ENCODE results near the gene ESX1.
"Not testable (repeated sequence)": the region's sequence is repeated elsewhere in the genome, so short reads cannot be mapped to it uniquely, and the experiment has no call there.

ESX1 gene

GRCh38 chrX:104254442-104255115, at the start of gene ESX1:
ESX1 (minus strand) TSS chrX:104254933; CDS start chrX:104254849, 84 bp downstream.
- DNase-seq = no peak

DNA sequence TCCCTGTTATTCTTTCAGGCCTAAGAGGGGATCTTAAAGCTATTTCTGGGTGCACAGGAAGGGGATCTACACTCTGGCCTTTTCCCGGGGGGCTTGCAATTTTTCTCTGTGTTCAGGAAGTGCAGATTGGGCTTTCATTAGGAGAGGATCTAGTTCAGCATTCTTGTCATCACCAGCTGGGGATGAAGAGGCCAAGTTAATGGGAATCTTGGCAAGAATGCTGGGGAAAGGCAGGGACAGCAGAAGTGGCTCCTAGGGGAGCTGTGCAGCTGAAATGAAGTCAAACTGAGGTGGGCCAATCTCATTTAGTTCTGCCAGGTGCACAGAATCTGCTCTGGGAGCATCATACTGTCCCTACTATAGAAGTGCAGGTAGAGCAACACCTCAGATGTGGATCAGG, 40.9 kb upstream of the ESX1 start:
- DNase-seq = no peak

GRCh38 chrX:104288961-104289360, 34.2 kb upstream of the ESX1 start:
- DNase-seq = no peak

DNA sequence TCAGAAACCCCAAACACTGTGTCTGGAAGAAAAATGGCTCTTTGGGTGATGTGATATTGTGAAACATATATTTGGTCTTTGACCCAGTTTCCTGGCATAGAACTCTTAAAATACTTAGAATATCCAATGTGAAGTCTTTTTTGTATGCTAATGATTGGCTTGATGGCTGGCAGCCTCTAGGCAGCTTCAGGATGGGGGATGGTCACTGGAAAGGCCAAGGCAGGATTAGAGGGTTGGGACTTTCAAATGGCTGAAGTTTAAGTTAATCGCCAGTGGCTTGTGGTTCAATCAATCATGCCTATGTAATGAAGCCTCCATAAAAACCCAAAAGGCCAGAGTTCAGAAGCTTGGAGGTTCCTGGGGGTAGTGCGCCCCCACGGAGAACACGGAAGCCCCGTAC, 33.5 kb upstream of the ESX1 start:
- no peak for DNase-seq

DNA sequence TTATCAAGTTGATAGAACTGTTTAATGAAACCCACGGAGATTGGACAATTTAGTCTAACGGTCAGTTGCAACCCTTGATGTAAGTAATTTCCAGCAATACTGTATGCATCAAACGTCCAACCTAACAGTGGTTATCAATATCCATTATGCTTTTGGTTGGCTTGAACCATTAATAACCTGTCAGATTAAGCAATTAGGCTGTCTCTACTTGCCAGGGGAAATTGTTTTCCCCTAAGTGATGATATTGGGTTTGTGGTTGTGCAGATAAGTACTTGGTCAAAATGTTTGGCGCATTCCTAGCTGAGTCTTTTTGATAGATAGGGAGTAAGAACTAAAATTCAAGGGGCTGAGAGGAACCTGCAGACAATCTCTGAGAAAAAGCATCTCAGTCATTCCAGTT, 30.5 kb upstream of the ESX1 start:
- no peak for DNase-seq

GRCh38 chrX:104284507-104284906, 29.8 kb upstream of the ESX1 start:
- DNase-seq = no peak

DNA sequence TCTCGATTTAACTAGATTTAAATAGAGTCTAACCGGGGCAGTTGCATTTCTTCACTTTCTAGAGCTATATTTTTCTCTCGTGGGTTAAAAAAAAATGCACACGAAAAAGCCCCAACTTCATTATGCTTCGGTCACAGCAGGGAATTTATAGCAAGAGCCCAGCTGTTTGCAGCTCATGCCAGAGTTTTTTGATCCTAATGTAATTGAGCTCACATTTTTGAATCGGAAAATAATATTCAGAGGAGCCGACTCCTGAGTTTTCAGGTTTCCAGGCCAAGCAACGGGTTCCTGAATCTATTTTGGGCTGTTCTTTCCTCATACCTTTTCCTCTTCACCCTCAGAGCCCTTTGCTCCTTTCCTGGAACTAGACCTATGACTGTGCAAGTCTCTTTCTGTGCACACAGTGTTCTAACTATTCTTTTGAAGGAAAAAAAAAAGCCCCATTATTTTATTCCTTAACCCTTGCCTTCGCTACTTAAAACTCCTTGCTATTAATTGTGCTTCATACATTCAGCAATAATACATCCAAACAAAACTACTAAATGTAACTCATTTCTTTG, 27.5 kb upstream of the ESX1 start:
- no peak for DNase-seq

- DNase-seq = no peak
These were observed 26.8 kb upstream of the ESX1 start for GRCh38 chrX:104281564-104281963.

DNA sequence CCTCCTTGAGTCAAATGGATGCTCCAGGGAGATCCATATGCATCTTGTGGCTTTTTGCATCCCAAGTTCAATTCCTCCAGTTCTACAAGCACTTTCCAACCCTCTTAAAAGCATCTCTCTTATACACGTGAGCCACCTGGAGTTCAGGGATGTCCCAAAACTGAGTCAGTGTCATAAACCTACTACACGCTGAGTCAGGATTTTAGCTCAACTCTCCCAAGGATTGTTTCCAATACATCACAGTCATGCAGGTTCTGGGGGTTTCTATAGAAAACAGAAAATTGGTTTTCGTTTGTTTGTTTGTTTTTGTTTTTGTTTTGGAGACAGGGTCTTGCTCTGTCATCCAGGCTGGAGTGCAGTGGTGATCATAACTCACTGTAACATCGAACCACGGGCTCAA, 25.9 kb upstream of the ESX1 start:
- DNase-seq = no peak

DNA sequence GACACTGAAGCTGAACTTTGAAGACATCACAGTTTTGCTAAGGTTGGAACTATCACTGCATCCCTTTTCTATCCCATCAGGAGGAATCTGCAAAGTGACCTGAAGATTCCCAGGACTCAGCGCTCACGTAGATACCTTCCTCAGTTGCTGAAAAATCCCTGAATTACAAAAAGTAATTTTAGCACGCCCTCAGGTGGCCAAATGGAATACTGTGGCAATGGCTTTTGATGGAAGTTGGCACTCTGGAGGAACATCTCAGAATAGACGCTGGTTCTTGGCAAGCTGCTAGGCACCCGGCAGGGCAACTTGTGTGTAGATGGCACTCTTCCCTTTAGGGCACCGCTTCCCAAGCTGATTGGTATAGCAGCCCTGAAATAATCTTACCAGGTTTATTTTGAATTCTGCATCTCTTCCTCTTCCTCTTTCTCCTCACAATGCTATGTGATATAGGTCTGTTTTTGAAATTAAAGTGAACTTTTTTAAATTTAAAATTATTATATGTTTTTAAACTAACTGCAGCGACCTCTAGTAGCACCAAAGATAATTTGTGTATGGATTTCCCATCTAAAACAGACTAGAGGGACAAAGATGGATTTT, 16.3 kb upstream of the ESX1 start:
- DNase-seq = no peak

DNA sequence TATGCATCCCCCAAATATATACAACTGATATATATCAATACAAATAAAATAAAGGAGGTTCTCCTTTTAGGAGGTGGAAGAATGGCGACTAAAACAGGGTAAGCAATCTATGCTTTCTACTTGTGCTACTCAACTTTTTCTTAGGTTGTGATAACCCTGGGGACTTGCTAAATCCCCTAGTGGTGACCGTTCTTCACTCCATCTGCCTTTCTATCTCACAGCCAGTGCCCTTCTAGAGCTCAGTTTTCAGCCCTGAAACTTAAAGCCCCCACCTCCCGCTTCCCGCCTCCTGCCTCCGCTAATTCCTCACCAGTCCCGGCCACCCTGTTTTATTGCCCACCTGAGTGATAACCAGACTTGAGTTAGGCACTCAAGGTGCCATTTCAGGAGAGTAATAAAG, 15.5 kb upstream of the ESX1 start:
- no peak for DNase-seq

- no peak for DNase-seq
These were observed 732 bp upstream of the ESX1 start for GRCh38 chrX:104255465-104255864.

GRCh38 chrX:104253567-104254441, 929 bp downstream of the ESX1 start:
- DNase-seq = no peak

- no peak for DNase-seq
These were observed 4.3 kb downstream of the ESX1 start for GRCh38 chrX:104250470-104250869.

DNA sequence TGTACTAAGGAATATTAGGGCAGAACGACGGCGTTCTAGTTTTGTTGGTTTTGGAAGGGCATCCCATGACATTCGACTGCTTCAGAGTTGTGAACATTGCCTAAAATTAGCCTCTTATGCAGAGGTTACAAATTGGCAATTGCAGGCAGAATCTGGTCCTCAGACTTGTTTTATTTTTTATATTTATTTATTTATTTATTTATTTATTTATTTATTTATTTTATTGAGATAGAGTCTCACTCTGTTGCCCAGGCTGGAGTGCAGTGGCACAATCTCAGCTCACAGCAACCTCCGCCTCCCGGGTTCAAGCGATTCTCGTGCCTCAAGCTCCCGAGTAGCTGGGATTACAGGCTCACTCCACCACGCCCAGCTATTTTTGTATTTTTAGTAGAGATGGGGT, 24.7 kb downstream of the ESX1 start:
- not testable (repeated sequence) for DNase-seq

DNA sequence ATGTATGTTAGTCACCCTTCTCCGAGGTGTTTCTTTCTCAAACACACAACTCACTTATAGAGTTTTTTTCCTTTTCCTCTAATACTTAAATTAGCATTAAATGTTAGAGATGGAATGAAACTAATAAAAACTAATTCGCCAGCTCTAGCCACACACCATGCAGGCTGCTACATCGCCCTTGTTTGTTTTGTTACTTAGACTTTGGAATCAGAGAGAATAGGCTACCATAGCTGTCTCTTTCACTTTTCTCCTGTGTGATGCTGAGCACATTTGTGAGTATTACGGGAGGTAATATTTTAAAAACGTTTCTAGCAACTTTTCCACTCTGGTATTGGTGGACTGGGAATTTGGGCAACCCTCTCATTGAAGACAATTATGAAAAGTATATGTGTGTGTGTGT, 43.5 kb downstream of the ESX1 start:
- DNase-seq = no peak

DNA sequence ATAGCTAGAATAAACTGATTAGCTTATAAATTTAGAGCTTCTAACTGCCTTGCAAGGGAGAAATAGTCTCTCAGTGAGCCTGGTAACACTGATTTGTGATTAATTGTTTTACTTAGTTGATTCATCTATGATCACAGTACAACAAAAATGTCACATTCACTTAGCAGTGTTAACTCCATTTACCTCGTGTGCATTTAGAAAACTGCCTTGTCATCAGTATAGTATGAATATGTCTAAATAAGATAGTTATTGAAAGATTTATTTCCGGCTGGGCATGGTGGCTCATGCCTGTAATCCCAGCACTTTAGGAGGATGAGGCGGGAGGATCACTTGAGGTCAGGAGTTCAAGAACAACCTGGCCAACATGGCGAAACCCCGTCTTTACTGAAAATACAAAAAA, 49.2 kb downstream of the ESX1 start:
- no peak for DNase-seq

Measured in activated effector memory CD4-positive, alpha-beta T cell treated with Interleukin-2 at 50 U/mL for 16 hours (primary cell).